Adipocyte (in vitro differentiated cells): ENCODE measurements around the gene CES1.
"Not testable (repeated sequence)": the region's sequence is repeated elsewhere in the genome, so short reads cannot be mapped to it uniquely, and the experiment has no call there.

Source experiments
- DNase-seq: peaks from one replicate; pipeline ENCODE4 v3.0.0-alpha.2; 2015; ENCODE audit warnings: low read depth
- H3K27me3 ChIP-seq: replicated peaks from 2 replicates; pipeline ENCODE4 v1.7.0; 2013; ENCODE audit warnings: mild to moderate bottlenecking, low read length, moderate library complexity; ENCODE audit not compliant: control insufficient read depth, insufficient read depth
- H3K36me3 ChIP-seq: 2 replicates; pipeline ENCODE4 v1.7.0; 2013; ENCODE audit warnings: low read length, mild to moderate bottlenecking, moderate library complexity; ENCODE audit not compliant: control insufficient read depth, insufficient read depth, severe bottlenecking
- H3K4me1 ChIP-seq: 2 replicates; pipeline ENCODE4 v1.7.0; 2013; ENCODE audit warnings: mild to moderate bottlenecking, low read length, moderate library complexity; ENCODE audit not compliant: control insufficient read depth, insufficient read depth
- H3K4me3 ChIP-seq: 2 replicates; pipeline ENCODE4 v1.7.0; 2013; ENCODE audit warnings: mild to moderate bottlenecking, low read length, moderate library complexity
- H3K9ac ChIP-seq: 2 replicates; pipeline ENCODE4 v1.7.0; 2013; ENCODE audit warnings: mild to moderate bottlenecking, low read length, moderate library complexity
- H3K9me3 ChIP-seq: 2 replicates; pipeline ENCODE4 v1.7.0; 2013; ENCODE audit warnings: mild to moderate bottlenecking, low read length, moderate library complexity; ENCODE audit not compliant: control insufficient read depth

CES1 gene

DNA sequence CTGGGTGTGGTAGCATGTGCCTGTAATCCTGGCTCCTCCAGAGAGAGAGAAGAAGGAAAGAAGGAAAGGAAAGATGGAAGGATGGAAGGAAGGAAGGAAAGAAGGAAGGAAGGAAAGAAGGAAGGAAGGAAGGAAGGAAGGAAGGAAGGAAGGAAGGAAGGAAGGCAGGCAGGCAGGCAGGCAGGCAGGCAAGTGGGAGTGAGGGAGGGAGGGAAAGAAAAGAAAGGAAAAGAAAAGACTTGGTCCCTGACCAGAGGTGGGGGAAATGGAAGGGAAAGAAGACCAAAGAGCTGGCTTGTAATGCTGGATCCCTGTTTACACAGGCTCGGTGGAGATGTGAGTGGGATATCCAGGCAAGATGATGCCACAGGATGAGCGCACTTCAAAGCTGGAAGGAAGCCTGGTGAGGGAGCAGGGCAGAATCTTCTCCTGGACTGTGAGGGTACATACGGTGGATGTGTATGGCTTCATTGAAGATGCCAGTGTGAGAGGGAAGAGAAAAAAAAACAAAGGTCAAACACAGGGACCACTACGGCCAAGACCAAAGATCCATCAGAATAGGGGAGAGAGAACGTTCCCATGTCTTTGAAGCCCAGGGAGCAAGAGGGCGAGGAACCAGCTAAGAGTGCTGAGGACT is 2.1 kb downstream of the CES1 start:
- no peak overlapping the region for H3K9ac ChIP-seq
- H3K4me1 ChIP-seq, result peaks cover 13% of the 10 kb centered on the region
- no peaks in the 10 kb centered on the region for H3K36me3 ChIP-seq
- no peak for DNase-seq
- H3K27me3 ChIP-seq, result peaks cover 14% of the 10 kb centered on the region
- H3K9me3 ChIP-seq, result no peaks in the 10 kb centered on the region
- no peak overlapping the region for H3K4me3 ChIP-seq

DNA sequence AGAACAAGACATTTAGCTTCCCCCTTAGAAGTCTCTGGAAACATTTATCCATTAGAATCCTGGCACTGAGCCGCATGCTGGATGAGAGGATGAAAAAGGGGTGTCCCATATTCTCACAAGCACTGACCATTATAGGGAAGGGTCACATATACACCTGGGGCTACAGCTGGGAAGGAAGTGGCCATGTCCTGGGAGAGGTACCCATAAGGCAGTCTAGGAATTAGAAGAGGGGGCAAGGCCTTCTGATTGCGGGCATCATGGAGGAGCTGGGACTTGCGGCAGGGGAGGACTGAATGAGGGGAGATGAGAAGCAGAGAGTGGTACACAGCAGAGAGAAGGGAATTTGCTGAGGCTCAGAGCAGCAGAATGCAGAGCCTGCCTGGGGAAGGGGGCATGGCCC is 3.7 kb downstream of the CES1 start:
- H3K9ac ChIP-seq, H3K36me3 ChIP-seq, H3K4me3 ChIP-seq, H3K9me3 ChIP-seq, DNase-seq: not testable (repeated sequence)
- Histone ChIP-seq H3K27me3 (peaks cover 12% of the 10 kb centered on the region), H3K4me1 (peaks cover 11% of the 10 kb centered on the region)

GRCh38 chr16:55828680-55829079 is 4.2 kb downstream of the CES1 start:
- Histone ChIP-seq H3K9ac (no peak overlapping the region), H3K9me3 (no peaks in the 10 kb centered on the region), H3K4me1 (peaks cover 11% of the 10 kb centered on the region), H3K27me3 (peaks cover 9% of the 10 kb centered on the region), H3K4me3 (no peak overlapping the region), H3K36me3 (no peaks in the 10 kb centered on the region)
- no peak for DNase-seq

DNA sequence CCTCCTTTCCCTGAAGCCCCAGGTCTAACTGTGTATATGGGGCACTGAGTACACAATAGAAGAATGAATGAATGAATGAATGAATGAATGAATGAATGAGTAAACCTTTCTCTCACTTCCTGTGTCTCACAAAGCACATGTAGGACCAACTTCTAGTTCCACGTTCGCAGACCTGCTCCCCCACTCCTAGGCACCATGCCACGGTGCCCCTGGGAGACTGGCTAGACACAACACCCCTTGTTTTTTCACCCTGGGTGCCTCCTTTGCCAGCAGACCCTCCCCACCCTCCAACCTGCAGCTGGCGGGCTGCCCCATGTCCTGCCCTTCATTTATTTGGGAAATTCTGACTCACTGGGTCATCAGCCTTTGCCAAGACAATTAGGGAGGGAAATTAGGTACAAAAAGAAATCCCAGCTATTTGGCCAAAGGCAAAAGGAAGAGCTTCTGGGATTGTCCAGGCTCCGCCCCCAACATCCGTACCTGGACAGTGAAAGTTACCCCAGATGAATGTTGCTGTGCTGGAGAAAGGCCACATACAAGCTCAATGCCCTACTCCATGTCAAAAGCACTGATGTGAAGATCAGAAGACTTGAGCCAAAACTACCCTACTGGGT is 7.7 kb downstream of the CES1 start:
- no peaks in the 10 kb centered on the region for H3K4me1 ChIP-seq
- H3K27me3 ChIP-seq, result peaks cover 9% of the 10 kb centered on the region
- no peak overlapping the region for H3K9ac ChIP-seq
- no peak overlapping the region for H3K4me3 ChIP-seq
- no peaks in the 10 kb centered on the region for H3K9me3 ChIP-seq
- no peaks in the 10 kb centered on the region for H3K36me3 ChIP-seq
- no peak for DNase-seq

GRCh38 chr16:55824473-55825000 is 8.4 kb downstream of the CES1 start:
- no peak overlapping the region for H3K4me3 ChIP-seq
- H3K27me3 ChIP-seq, result peaks cover 9% of the 10 kb centered on the region
- H3K9me3 ChIP-seq, result no peaks in the 10 kb centered on the region
- H3K4me1 ChIP-seq, result no peaks in the 10 kb centered on the region
- no peak overlapping the region for H3K9ac ChIP-seq
- DNase-seq, result no peak
- no peaks in the 10 kb centered on the region for H3K36me3 ChIP-seq

DNA sequence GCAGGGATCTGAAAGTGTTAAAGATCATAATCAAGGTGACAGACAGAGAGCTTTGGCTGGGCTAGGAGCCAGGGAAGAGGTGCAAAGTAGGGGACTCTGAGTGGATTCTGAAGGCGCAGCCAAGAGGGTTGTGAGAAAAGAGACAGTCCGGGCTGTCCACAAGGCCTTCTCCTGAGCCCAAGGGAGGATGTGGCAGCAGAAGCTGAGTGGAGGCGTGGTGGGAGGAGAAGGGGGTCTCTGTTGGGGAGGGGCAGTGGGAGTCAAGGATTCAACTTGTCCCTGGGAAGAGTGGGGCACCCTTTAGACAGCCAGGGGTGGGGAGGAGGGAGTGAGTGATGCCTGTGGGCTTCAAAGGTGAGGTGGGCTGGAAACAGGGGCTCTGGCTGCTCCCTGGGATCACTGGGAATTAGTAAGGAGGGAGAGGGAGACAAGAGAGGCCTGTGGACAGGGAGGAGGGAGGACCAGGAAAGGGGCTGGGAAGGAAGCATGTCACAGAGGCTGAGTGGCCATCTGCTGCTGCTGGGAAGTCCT is 10.6 kb downstream of the CES1 start:
- no peak for DNase-seq
- Histone ChIP-seq H3K9me3 (no peaks in the 10 kb centered on the region), H3K4me3 (no peak overlapping the region), H3K4me1 (no peaks in the 10 kb centered on the region), H3K27me3 (no peaks in the 10 kb centered on the region), H3K36me3 (no peaks in the 10 kb centered on the region), H3K9ac (no peak overlapping the region)

DNA sequence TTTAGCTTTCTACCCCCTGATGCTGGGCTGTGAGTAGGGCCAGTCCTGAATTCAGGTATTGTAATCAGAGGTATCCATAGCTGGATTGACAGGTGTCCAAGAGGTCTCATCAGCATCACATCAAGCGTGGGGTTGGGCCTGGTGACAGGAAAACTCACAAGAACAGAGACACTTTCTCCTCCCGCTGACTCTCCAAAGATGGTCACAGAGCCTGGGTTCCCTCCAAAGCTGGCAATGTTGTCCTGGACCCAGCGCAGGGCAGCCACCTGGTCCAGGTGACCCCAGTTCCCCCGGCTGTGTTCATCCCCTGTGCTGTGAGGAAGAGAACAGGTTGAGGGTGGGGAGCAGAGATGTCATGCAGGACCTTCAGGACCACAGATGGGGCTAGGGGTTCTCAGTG is 11.7 kb downstream of the CES1 start:
- no peak for DNase-seq
- Histone ChIP-seq H3K9ac (no peak overlapping the region), H3K4me1 (no peaks in the 10 kb centered on the region), H3K9me3 (no peaks in the 10 kb centered on the region), H3K36me3 (no peaks in the 10 kb centered on the region), H3K4me3 (no peak overlapping the region), H3K27me3 (no peaks in the 10 kb centered on the region)

GRCh38 chr16:55820615-55821014 is 12.3 kb downstream of the CES1 start:
- H3K9me3 ChIP-seq, result no peaks in the 10 kb centered on the region
- H3K9ac ChIP-seq, result no peak overlapping the region
- H3K36me3 ChIP-seq, result no peaks in the 10 kb centered on the region
- no peaks in the 10 kb centered on the region for H3K27me3 ChIP-seq
- no peak for DNase-seq
- H3K4me1 ChIP-seq, result no peaks in the 10 kb centered on the region
- no peak overlapping the region for H3K4me3 ChIP-seq

DNA sequence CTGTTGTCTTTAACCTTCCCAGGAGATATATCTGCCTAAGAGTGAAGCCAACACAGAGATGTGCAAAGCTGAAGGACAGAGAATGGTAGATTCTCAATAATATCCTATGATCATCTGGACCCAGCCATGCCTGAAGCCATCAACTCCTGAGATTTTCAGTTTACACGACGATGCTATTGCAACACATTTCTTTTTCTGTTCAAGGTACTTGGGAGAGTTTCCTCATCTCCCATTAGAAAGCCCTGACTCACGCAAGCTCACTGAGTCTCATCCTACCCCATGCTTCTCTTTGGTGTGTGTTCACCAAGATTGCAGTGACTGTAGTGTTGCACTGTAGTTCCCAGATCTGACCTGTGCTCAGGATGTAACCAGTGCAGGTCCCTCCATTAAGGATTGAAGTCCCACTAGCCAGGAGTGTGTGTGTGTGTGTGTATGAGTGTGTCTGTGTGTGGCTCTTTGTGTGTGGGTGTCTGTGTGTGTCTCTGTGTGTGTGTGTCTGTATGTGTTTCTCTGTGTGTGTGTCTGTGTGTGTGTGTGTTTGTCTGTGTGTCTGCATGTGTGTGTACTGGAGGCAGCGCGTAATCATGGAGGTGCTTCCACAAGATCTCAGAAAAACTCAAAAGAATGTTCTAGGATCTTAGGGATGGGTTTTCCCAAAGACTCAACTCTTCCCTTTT is 15.5 kb downstream of the CES1 start:
- no peaks in the 10 kb centered on the region for H3K9me3 ChIP-seq
- H3K4me3 ChIP-seq, result no peak overlapping the region
- DNase-seq, result no peak
- H3K4me1 ChIP-seq, result no peaks in the 10 kb centered on the region
- H3K27me3 ChIP-seq, result peaks cover 11% of the 10 kb centered on the region
- H3K36me3 ChIP-seq, result no peaks in the 10 kb centered on the region
- no peak overlapping the region for H3K9ac ChIP-seq

DNA sequence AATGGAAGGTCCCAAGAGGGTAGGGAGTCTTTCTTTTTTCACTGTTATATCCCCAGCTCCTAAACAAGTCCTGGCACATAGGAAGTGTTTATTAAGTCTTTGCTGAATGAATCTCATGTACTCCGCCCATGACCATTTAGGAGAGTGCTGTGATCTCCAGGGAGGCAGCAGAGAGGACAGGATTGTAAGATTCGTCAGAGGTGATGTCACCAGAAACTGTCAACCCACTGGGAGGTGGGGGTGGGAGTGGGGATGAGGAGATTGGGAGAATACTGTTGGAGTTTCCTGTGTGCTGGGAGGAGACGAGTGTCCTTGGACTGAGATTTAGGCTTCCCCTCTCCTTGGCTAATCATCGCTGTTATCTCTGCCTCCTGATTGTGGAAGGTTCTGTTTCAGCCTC is 16.7 kb downstream of the CES1 start:
- not testable (repeated sequence) for H3K4me3 ChIP-seq, DNase-seq, H3K36me3 ChIP-seq, H3K9me3 ChIP-seq, H3K4me1 ChIP-seq, H3K9ac ChIP-seq
- peaks cover 19% of the 10 kb centered on the region for H3K27me3 ChIP-seq

- no peaks in the 10 kb centered on the region for H3K36me3 ChIP-seq
- H3K4me3 ChIP-seq, result no peak overlapping the region
- no peak for DNase-seq
- H3K9ac ChIP-seq, result no peak overlapping the region
- no peaks in the 10 kb centered on the region for H3K4me1 ChIP-seq
- H3K27me3 ChIP-seq, result peaks cover 21% of the 10 kb centered on the region
- H3K9me3 ChIP-seq, result peaks cover 8% of the 10 kb centered on the region
Measured at GRCh38 chr16:55815320-55815719, 17.6 kb downstream of the CES1 start.
